Common myeloid progenitor, CD34-positive (primary cell): ENCODE data around the gene LDHD.

Experiments used
- CTCF ChIA-PET: fragments of 350-600 bp; sonication (Branson Sonifier 250); formaldehyde crosslinking; loops from one replicate; lab custom pipeline; 2021; ENCODE audit warnings: antibody characterized with exemption; lab: Charles Lee
- POLR2A ChIA-PET: fragments of 350-600 bp; sonication (Branson Sonifier 250); formaldehyde crosslinking; loops from one replicate; lab custom pipeline; 2021; ENCODE audit warnings: antibody characterized with exemption; lab: Charles Lee
- DNase-seq, 3 donors: peaks; one replicate each; pipeline versions ENCODE4 v3.0.0 to v3.0.0-alpha.2; 2013
- H3K27ac ChIP-seq, 2 experiments: 1 replicate in 1 of 2; 2 replicates in 1 of 2; pipeline ENCODE4 v1.7.0; 2013; ENCODE audit warnings: inconsistent platforms in 2 of 2, low read length in 2 of 2, mild to moderate bottlenecking in 2 of 2, low read depth in 1 of 2, moderate library complexity in 1 of 2; ENCODE audit not compliant: severe bottlenecking in 2 of 2, insufficient read depth in 1 of 2, poor library complexity in 1 of 2
- H3K27me3 ChIP-seq, 5 experiments: replicated peaks in 2 of 5; 1 replicate in 3 of 5; 2 replicates in 2 of 5; pipeline versions ENCODE4 v1.6.1 to v1.7.0; 2013; ENCODE audit warnings: low read length in 4 of 5, mild to moderate bottlenecking in 2 of 5, moderate library complexity in 2 of 5, inconsistent platforms in 1 of 5; ENCODE audit not compliant: insufficient read depth in 5 of 5, control insufficient read depth in 4 of 5
- H3K36me3 ChIP-seq, 4 experiments: 1 replicate in 2 of 4; 2 replicates in 2 of 4; pipeline versions ENCODE4 v1.6.1 to v1.7.0; 2013; ENCODE audit warnings: low read length in 3 of 4, control low read depth in 1 of 4, mild to moderate bottlenecking in 1 of 4; ENCODE audit not compliant: control insufficient read depth in 4 of 4, insufficient read depth in 4 of 4
- H3K4me1 ChIP-seq, 4 experiments: 1 replicate in 3 of 4; 2 replicates in 1 of 4; pipeline versions ENCODE4 v1.6.1 to v1.7.1; 2013; ENCODE audit warnings: low read length in 3 of 4, mild to moderate bottlenecking in 3 of 4, control low read depth in 1 of 4, inconsistent platforms in 1 of 4, moderate library complexity in 1 of 4; ENCODE audit not compliant: control insufficient read depth in 4 of 4, insufficient read depth in 4 of 4; ENCODE audit errors: control extremely low read depth in 1 of 4
- H3K4me3 ChIP-seq, 7 experiments: 1 replicate in 4 of 7; 2 replicates in 3 of 7; pipeline versions ENCODE4 v1.5.1 to v1.7.0; 2013; ENCODE audit warnings: mild to moderate bottlenecking in 7 of 7, low read length in 6 of 7, moderate library complexity in 6 of 7, inconsistent platforms in 2 of 7, low read depth in 2 of 7, control low read depth in 1 of 7; ENCODE audit not compliant: insufficient read depth in 4 of 7, control insufficient read depth in 1 of 7; ENCODE audit errors: extremely low read depth in 1 of 7
- H3K9me3 ChIP-seq, 5 experiments: 1 replicate in 4 of 5; 2 replicates in 1 of 5; pipeline versions ENCODE4 v1.6.1 to v1.7.1; 2013; ENCODE audit warnings: low read length in 4 of 5, mild to moderate bottlenecking in 2 of 5, inconsistent platforms in 1 of 5, low read depth in 1 of 5, moderate library complexity in 1 of 5; ENCODE audit not compliant: control insufficient read depth in 4 of 5, insufficient read depth in 2 of 5; ENCODE audit errors: control extremely low read depth in 1 of 5
- WGBS: methylation state at CpG from one replicate; pipeline ENCODE4 v1.1.5; 2013; ENCODE audit not compliant: insufficient coverage; 5-methylcytosine and 5-hydroxymethylcytosine counted together

The LDHD gene

GRCh38 chr16:75101635-75102034 is 14.9 kb downstream of the LDHD start:
- Histone ChIP-seq H3K4me1 (peaks cover 10 to 90% (median 79%) of the 10 kb centered on the region in 4 experiments), H3K4me3 (no peak overlapping the region), H3K36me3 (peaks cover 0 to 61% (median 27%) of the 10 kb centered on the region in 4 experiments), H3K27me3 (no peaks in the 10 kb centered on the region), H3K9me3 (no peaks in the 10 kb centered on the region), H3K27ac (no peak overlapping the region)
- CTCF ChIA-PET = interaction anchor here (1.2 to 7.8 kb wide), 4 partner anchors 9 to 109 kb away, joined by 3 to 88 read pairs (median 44); no protein-coding TSS in a partner anchor
- no peak for DNase-seq
- POLR2A ChIA-PET = no interaction called here
- 100% methylated on average over 3 of the region's 3 CpGs for WGBS

- H3K36me3 ChIP-seq = peaks cover 0 to 61% (median 19%) of the 10 kb centered on the region in 4 experiments
- H3K4me3 ChIP-seq = peak overlapping the region in 2 of 7 experiments; percentile 19 to 24
- H3K27ac ChIP-seq = no peak overlapping the region
- DNase-seq = no peak
- ChIA-PET POLR2A (interaction anchor here (0.6 to 2.6 kb wide), 2 partner anchors 11 to 99 kb away, joined by 3 to 11 read pairs; no protein-coding TSS in a partner anchor), CTCF (interaction anchor here (1.2 to 7.8 kb wide), 6 partner anchors 10 to 108 kb away, joined by 3 to 88 read pairs (median 10); no protein-coding TSS in a partner anchor)
- H3K4me1 ChIP-seq = peaks cover 10 to 90% (median 79%) of the 10 kb centered on the region in 4 experiments
- WGBS = 86% methylated on average over 2 of the region's 3 CpGs
- H3K27me3 ChIP-seq = no peaks in the 10 kb centered on the region
- no peaks in the 10 kb centered on the region for H3K9me3 ChIP-seq
These were observed 16.0 kb downstream of the LDHD start for GRCh38 chr16:75100603-75100990.

GRCh38 chr16:75099738-75100602 is 16.6 kb downstream of the LDHD start:
- Histone ChIP-seq H3K27me3 (no peaks in the 10 kb centered on the region), H3K4me3 (peak overlapping the region in 4 of 7 experiments; percentile 8 to 30 (median 22)), H3K4me1 (peaks cover 5 to 90% (median 79%) of the 10 kb centered on the region in 4 experiments), H3K27ac (peak overlapping the region in 1 of 2 experiments; percentile 15), H3K9me3 (no peaks in the 10 kb centered on the region), H3K36me3 (peaks cover 0 to 61% (median 21%) of the 10 kb centered on the region in 4 experiments)
- ChIA-PET POLR2A (interaction anchor here (1.3 to 2.6 kb wide), 3 partner anchors 9 to 25 kb away, joined by 4 to 11 read pairs (median 6); no protein-coding TSS in a partner anchor), CTCF (interaction anchor here (0.7 to 7.8 kb wide), 13 partner anchors 11 to 102 kb away, joined by 3 to 88 read pairs (median 5); partner anchors contain the start of gene ZNRF1)
- WGBS = 23% methylated on average over 13 of the region's 16 CpGs
- peak in 2 of 3 donors; percentile 60 to 62 for DNase-seq

- peaks cover 3 to 90% (median 74%) of the 10 kb centered on the region in 4 experiments for H3K4me1 ChIP-seq
- H3K4me3 ChIP-seq = peak overlapping the region in 3 of 7 experiments; percentile 8 to 24 (median 19)
- DNase-seq = no peak
- H3K27me3 ChIP-seq = no peaks in the 10 kb centered on the region
- H3K36me3 ChIP-seq = peaks cover 0 to 61% (median 24%) of the 10 kb centered on the region in 4 experiments
- H3K9me3 ChIP-seq = no peaks in the 10 kb centered on the region
- 58% methylated on average over 5 of the region's 8 CpGs for WGBS
- ChIA-PET POLR2A (interaction anchor here (0.9 to 2.6 kb wide), 4 partner anchors 10 to 34 kb away, joined by 4 to 11 read pairs (median 5); no protein-coding TSS in a partner anchor), CTCF (interaction anchor here (0.7 to 7.8 kb wide), 15 partner anchors 12 to 101 kb away, joined by 3 to 88 read pairs (median 4); partner anchors contain the start of gene ZNRF1)
- H3K27ac ChIP-seq = no peak overlapping the region
These were observed 17.4 kb downstream of the LDHD start for GRCh38 chr16:75099075-75099667.

- peak overlapping the region in 2 of 7 experiments; percentile 7 to 16 for H3K4me3 ChIP-seq
- ChIA-PET CTCF (interaction anchor here (0.8 to 7.8 kb wide), 17 partner anchors 11 to 100 kb away, joined by 3 to 88 read pairs (median 6); partner anchors contain the start of gene ZNRF1), POLR2A (interaction anchor here (0.7 to 2.6 kb wide), 3 partner anchors 10 to 33 kb away, joined by 3 to 11 read pairs (median 4); no protein-coding TSS in a partner anchor)
- H3K27ac ChIP-seq = no peak overlapping the region
- peaks cover 6 to 69% (median 32%) of the 10 kb centered on the region in 4 experiments for H3K36me3 ChIP-seq
- no peaks in the 10 kb centered on the region for H3K27me3 ChIP-seq
- no peaks in the 10 kb centered on the region for H3K9me3 ChIP-seq
- DNase-seq = peak in 2 of 3 donors; percentile 64 to 66
- WGBS = 81% methylated on average over 11 of the region's 15 CpGs
- peaks cover 3 to 93% (median 77%) of the 10 kb centered on the region in 4 experiments for H3K4me1 ChIP-seq
These were observed 18.4 kb downstream of the LDHD start for GRCh38 chr16:75097941-75098901.
